PC-3 (cell line): Measurements from ENCODE around the gene SIL1. TPM values are rescaled to one million over a fixed set of nuclear protein-coding genes. Genes with fewer than 3 reads are reported as not detected.

ENCODE experiments used
- ATAC-seq: fragments of 200-7000 bp; cut with Tn5 transposase; 2 replicates; pipeline ENCODE4 v1.9.1; 2020; ENCODE audit warnings: mild to moderate bottlenecking, moderate library complexity
- BruUV-seq: library from RNA; stranded (reverse); fragments of 400-500 nt; replicated peaks from 2 replicates; lab custom pipeline; 2021; lab: Mats Ljungman, UMichigan
- CTCF ChIA-PET: fragments of 300-600 bp; sonication (Branson Sonifier 250); formaldehyde crosslinking; loops from one replicate; lab custom pipeline; 2022; ENCODE audit warnings: antibody characterized with exemption; lab: Charles Lee
- POLR2A ChIA-PET: fragments of 300-600 bp; sonication (Branson Sonifier 250); formaldehyde crosslinking; loops from one replicate; lab custom pipeline; 2022; ENCODE audit warnings: antibody characterized with exemption; ENCODE audit not compliant: unreplicated experiment; lab: Charles Lee
- DNase-seq: peaks from one replicate; pipeline ENCODE4 v3.0.0-alpha.2; 2015
- H2AFZ ChIP-seq: fragments of 300-600 bp; sonication (generic); 2 replicates; pipeline ENCODE4 v1.6.0; 2016; ENCODE audit warnings: antibody characterized with exemption, low read length
- H3F3A ChIP-seq: fragments of 300-600 bp; sonication (generic); one replicate; pipeline ENCODE4 v1.6.0; 2017; ENCODE audit warnings: antibody characterized with exemption, low read length, control low read depth, mild to moderate bottlenecking; ENCODE audit not compliant: unreplicated experiment
- H3K27ac ChIP-seq: fragments of 300-600 bp; sonication (generic); 2 replicates; pipeline ENCODE4 v1.5.1; 2016; ENCODE audit warnings: mild to moderate bottlenecking, low read length
- H3K27me3 ChIP-seq: fragments of 300-600 bp; sonication (generic); 2 replicates; pipeline ENCODE4 v1.6.1; 2016; ENCODE audit warnings: low read length, mixed read lengths
- H3K36me3 ChIP-seq: fragments of 300-600 bp; sonication (generic); 2 replicates; pipeline ENCODE4 v1.6.1; 2016; ENCODE audit warnings: low read depth, mixed run types, low read length, mixed read lengths
- H3K4me1 ChIP-seq: fragments of 300-600 bp; sonication (generic); 2 replicates; pipeline ENCODE4 v1.5.1; 2016; ENCODE audit warnings: low read length; ENCODE audit not compliant: insufficient read depth
- H3K4me2 ChIP-seq: fragments of 300-600 bp; sonication (generic); 2 replicates; pipeline ENCODE4 v1.6.0; 2016; ENCODE audit warnings: low read length
- H3K4me3 ChIP-seq: fragments of 300-600 bp; sonication (generic); 2 replicates; pipeline ENCODE4 v1.5.1; 2016; ENCODE audit warnings: mild to moderate bottlenecking, low read length, mixed read lengths
- H3K79me2 ChIP-seq: fragments of 300-600 bp; sonication (generic); 2 replicates; pipeline ENCODE4 v1.6.1; 2017; ENCODE audit warnings: low read length, mixed read lengths
- H3K9ac ChIP-seq: fragments of 300-600 bp; sonication (generic); 2 replicates; pipeline ENCODE4 v1.6.0; 2016; ENCODE audit warnings: mild to moderate bottlenecking, low read length
- H3K9me2 ChIP-seq: fragments of 300-600 bp; sonication (generic); replicated peaks from 2 replicates; pipeline ENCODE4 v1.6.1; 2016; ENCODE audit warnings: mixed run types, low read length, mixed read lengths
- H3K9me3 ChIP-seq: fragments of 300-600 bp; sonication (generic); 2 replicates; pipeline ENCODE4 v1.6.1; 2016; ENCODE audit warnings: low read length, mixed read lengths
- H4K20me1 ChIP-seq: fragments of 300-600 bp; sonication (generic); 2 replicates; pipeline ENCODE4 v1.6.1; 2016; ENCODE audit warnings: low read length, mixed read lengths
- EZH2 ChIP-seq: fragments of 300-600 bp; sonication (generic); IDR thresholded peaks from one replicate; pipeline ENCODE4 v1.6.1; 2017; ENCODE audit warnings: antibody characterized with exemption, mild to moderate bottlenecking, low read length; ENCODE audit not compliant: unreplicated experiment
- EZH2phosphoT487 ChIP-seq: fragments of 300-600 bp; sonication (generic); IDR thresholded peaks from 2 replicates; pipeline ENCODE4 v1.6.1; 2018; ENCODE audit warnings: mild to moderate bottlenecking, antibody characterized with exemption, low read length, borderline replicate concordance
- intact Hi-C: fragments of 100-400 bp; cut with micrococcal nuclease; formaldehyde crosslinking; loops from 2 replicates; pipeline ENCODE4 v1.9.0; 2023
- total RNA-seq: library from RNA; depleted of rRNA; stranded (reverse); fragments of >200 nt; gene quantifications from 2 replicates; pipeline ENCODE4 v1.2.3, GENCODE V29; 2014
- TF ChIP-seq, protein P1 (sequence below): fragments of 300-600 bp; sonication (generic); conservative IDR thresholded peaks from 2 replicates; pipeline ENCODE4 v1.5.1; 2017; ENCODE audit warnings: antibody characterized with exemption, low read depth, mild to moderate bottlenecking, low read length

SIL1 gene
- total RNA-seq, 1 experiment from 2014 or later: 7.9 TPM

DNA sequence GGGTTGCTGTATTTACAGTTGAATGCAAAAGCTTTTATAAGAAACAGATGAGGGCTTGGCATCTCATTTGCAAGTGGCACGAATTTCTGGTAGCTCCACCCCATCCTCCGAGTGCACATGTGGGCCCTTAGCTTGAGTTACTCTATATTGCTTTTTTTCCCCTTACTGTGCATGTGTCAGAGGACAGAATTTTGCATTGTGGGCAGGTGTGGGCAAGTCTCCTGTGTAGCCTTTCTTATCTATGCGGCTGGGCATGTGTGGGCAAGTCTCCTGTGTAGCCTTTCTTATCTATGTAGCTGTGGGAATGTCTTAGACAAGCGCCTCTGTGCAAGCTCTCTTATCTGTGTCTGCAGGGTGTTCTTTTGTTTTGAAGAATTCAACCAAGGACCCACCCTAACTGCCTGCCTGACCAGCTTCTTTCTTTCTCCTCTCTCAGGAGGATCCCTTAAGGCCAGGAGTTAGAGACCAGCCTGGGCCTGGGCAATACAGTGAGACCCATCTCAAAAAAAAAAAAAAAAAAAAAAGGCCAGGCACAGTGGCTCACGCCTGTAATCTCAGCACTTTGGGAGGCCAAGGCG lies 34.1 kb upstream of the SIL1 start:
- H3K36me3 ChIP-seq: no peaks in the 10 kb centered on the region
- H3K79me2 ChIP-seq: no peaks in the 10 kb centered on the region
- no peaks in the 10 kb centered on the region for H3F3A ChIP-seq
- no peaks in the 10 kb centered on the region for H4K20me1 ChIP-seq
- ATAC-seq (no peak), DNase-seq (no peak)
- no peak for TF ChIP-seq EZH2
- no peak overlapping the region for H3K4me2 ChIP-seq
- no peak overlapping the region for H3K4me3 ChIP-seq
- no peaks in the 10 kb centered on the region for H3K9me2 ChIP-seq
- H3K9ac ChIP-seq: no peak overlapping the region
- H3K27me3 ChIP-seq: no peaks in the 10 kb centered on the region
- H3K27ac ChIP-seq: no peak overlapping the region
- BruUV-seq: no TSS peak
- H3K9me3 ChIP-seq: no peaks in the 10 kb centered on the region
- H3K4me1 ChIP-seq: no peaks in the 10 kb centered on the region
- POLR2A ChIA-PET: no interaction called here
- intact Hi-C loops: no loop called here
- CTCF ChIA-PET: no interaction called here
- no peak overlapping the region for H2AFZ ChIP-seq

DNA sequence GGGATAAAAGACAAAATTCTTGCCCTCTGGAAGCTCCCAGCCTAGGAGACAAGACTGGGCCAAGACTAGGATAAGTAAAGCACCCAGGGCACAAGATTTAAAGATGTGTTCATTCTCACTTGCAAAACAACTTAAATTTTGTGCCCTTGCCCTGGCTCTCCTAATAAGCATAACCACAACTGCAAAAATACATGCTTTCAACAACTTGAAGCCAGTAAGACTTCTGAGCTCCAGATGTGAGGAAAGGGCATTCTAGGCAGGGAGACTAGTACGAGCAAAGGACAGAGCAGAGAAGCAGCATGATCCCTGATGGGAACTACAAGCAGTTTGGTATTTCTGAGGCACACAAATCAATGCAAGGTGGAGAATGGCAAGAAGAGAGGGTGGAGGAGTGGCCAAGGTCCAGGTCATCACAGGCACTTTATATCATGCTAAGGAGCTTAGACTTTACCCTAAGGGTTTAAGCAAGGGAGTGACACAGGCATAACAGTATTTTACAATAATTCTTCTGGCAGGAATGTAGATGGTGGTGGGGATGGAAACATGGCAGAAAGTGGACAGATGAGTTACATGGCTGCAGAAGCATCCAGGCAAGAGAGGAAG lies 30.1 kb upstream of the SIL1 start:
- intact Hi-C loops: no loop called here
- ChIA-PET CTCF (no interaction called here), POLR2A (interaction anchor here (0.6 kb wide), 1 partner anchor 76 kb away, joined by 7 read pairs; no protein-coding TSS in a partner anchor)
- Histone ChIP-seq H3K9me3 (no peaks in the 10 kb centered on the region), H3K79me2 (no peaks in the 10 kb centered on the region), H3K4me2 (no peak overlapping the region), H4K20me1 (no peaks in the 10 kb centered on the region), H3K9ac (no peak overlapping the region), H3K4me1 (no peaks in the 10 kb centered on the region), H3K27ac (no peak overlapping the region), H2AFZ (no peak overlapping the region), H3F3A (no peaks in the 10 kb centered on the region), H3K9me2 (no peaks in the 10 kb centered on the region), H3K27me3 (no peaks in the 10 kb centered on the region), H3K36me3 (no peaks in the 10 kb centered on the region), H3K4me3 (no peak overlapping the region)
- TF ChIP-seq EZH2phosphoT487: no peak
- TF ChIP-seq, protein P1, sequence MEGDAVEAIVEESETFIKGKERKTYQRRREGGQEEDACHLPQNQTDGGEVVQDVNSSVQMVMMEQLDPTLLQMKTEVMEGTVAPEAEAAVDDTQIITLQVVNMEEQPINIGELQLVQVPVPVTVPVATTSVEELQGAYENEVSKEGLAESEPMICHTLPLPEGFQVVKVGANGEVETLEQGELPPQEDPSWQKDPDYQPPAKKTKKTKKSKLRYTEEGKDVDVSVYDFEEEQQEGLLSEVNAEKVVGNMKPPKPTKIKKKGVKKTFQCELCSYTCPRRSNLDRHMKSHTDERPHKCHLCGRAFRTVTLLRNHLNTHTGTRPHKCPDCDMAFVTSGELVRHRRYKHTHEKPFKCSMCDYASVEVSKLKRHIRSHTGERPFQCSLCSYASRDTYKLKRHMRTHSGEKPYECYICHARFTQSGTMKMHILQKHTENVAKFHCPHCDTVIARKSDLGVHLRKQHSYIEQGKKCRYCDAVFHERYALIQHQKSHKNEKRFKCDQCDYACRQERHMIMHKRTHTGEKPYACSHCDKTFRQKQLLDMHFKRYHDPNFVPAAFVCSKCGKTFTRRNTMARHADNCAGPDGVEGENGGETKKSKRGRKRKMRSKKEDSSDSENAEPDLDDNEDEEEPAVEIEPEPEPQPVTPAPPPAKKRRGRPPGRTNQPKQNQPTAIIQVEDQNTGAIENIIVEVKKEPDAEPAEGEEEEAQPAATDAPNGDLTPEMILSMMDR: no peak
- no peak for TF ChIP-seq EZH2
- no peak for ATAC-seq
- no TSS peak for BruUV-seq
- DNase-seq: no peak

DNA sequence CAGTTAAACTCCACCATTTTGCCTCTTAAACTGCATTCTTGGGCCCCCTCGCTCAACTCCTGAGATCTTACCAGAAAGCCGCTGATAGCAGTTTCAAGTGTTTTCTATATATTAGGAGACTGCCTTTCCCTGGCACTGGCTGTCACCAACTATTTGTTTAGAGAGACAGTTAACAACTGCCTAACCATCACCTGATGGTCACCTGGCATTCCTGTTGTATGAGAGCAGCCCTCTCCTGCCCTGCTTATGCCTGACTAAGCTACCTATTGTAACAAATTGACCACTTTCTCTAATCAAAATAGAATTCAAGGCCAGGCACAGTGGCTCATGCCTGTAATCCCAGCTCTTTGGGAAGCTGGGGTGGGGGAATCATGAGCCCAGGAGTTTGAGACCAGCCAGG lies 28.0 kb upstream of the SIL1 start:
- DNase-seq: peak; percentile 10
- CTCF ChIA-PET: no interaction called here
- H3K4me2 ChIP-seq: no peak overlapping the region

More for the DNA sequence above, 28.0 kb upstream of the SIL1 start:
- TF ChIP-seq EZH2phosphoT487: no peak
- TF ChIP-seq, protein P1: no peak
- no peak for TF ChIP-seq EZH2
- Histone ChIP-seq H3F3A (no peaks in the 10 kb centered on the region), H3K4me3 (no peak overlapping the region), H4K20me1 (no peaks in the 10 kb centered on the region), H2AFZ (no peak overlapping the region), H3K9me3 (no peaks in the 10 kb centered on the region), H3K27ac (no peak overlapping the region), H3K27me3 (no peaks in the 10 kb centered on the region), H3K36me3 (no peaks in the 10 kb centered on the region), H3K4me1 (no peaks in the 10 kb centered on the region), H3K79me2 (no peaks in the 10 kb centered on the region), H3K9me2 (no peaks in the 10 kb centered on the region), H3K9ac (no peak overlapping the region)
- POLR2A ChIA-PET: interaction anchor here (0.7 kb wide), 1 partner anchor 120 kb away, joined by 3 read pairs; no protein-coding TSS in a partner anchor
- no TSS peak for BruUV-seq
- no peak for ATAC-seq
- intact Hi-C loops: no loop called here
